ENCODE measurements around the gene GRPEL2.
A peak's percentile ranks its signal among the peaks of the same experiment; 100 is the strongest.

Gene GRPEL2

DNA sequence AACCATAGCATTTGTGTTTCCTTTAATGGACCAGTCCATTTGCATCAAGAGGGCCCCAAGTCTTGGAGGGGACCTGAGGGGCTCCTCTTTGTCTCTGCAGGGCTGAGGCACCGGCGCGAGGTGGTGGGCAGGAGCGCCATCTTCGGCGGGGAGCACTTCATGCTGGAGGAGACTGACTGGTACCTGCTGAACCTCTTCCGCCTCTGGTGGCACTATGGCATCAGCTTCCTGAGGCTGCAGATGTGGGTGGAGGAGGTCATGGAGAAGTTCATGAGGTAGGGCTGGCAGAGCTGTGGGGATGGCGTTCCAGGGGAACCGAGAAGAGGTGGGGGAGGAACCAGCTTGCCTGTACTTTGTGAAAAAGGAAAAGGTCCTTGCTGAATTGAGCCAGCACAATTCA, 18.6 kb downstream of the GRPEL2 start:
- Histone ChIP-seq H3K27ac (ENCODE audit: poor library complexity, severe bottlenecking) (no peak overlapping the region), H3K9me3 (ENCODE audit: severe bottlenecking) (no peaks in the 10 kb centered on the region), H3K27me3 (ENCODE audit: insufficient read depth, poor library complexity, severe bottlenecking) (no peaks in the 10 kb centered on the region), H3K36me3 (ENCODE audit: low read depth) (no peaks in the 10 kb centered on the region), H3K4me1 (ENCODE audit: insufficient read depth, poor library complexity, severe bottlenecking) (no peaks in the 10 kb centered on the region), H3K4me3 (ENCODE audit: severe bottlenecking) (no peak overlapping the region)
- DNase-seq (ENCODE audit: low spot score) (no peak), ATAC-seq (ENCODE audit: low read depth) (no peak)
- TF ChIP-seq, protein P1, sequence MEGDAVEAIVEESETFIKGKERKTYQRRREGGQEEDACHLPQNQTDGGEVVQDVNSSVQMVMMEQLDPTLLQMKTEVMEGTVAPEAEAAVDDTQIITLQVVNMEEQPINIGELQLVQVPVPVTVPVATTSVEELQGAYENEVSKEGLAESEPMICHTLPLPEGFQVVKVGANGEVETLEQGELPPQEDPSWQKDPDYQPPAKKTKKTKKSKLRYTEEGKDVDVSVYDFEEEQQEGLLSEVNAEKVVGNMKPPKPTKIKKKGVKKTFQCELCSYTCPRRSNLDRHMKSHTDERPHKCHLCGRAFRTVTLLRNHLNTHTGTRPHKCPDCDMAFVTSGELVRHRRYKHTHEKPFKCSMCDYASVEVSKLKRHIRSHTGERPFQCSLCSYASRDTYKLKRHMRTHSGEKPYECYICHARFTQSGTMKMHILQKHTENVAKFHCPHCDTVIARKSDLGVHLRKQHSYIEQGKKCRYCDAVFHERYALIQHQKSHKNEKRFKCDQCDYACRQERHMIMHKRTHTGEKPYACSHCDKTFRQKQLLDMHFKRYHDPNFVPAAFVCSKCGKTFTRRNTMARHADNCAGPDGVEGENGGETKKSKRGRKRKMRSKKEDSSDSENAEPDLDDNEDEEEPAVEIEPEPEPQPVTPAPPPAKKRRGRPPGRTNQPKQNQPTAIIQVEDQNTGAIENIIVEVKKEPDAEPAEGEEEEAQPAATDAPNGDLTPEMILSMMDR (IDR thresholded peaks at IDR 0.05; ENCODE audit: poor library complexity, severe bottlenecking), result no peak

DNA sequence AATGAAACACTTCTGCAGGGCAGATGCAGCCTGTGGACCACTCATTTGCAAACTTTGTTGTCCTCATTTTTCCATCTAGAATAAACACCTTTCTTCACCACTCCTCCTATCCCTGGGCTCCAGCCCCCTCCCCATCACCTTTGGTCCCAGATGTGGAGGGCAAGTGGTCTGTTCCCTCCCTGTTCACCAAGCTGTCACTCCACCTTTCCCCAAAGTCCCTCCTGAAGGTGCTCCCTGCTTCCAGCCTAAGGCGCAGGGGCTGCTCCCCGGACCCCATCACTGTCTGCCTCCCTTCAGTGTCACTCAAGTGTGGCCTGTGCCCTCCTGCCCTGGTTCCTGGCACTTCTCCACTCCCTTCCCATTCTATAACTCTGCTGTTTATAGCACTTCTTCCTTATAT, 19.4 kb downstream of the GRPEL2 start:
- ATAC-seq (ENCODE audit: low read depth), result no peak
- H3K36me3 ChIP-seq (ENCODE audit: low read depth), result no peaks in the 10 kb centered on the region
- H3K27ac ChIP-seq (ENCODE audit: poor library complexity, severe bottlenecking), result no peak overlapping the region
- TF ChIP-seq, protein P1 (IDR thresholded peaks at IDR 0.05; ENCODE audit: poor library complexity, severe bottlenecking), result no peak
- no peaks in the 10 kb centered on the region for H3K9me3 ChIP-seq (ENCODE audit: severe bottlenecking)
- H3K27me3 ChIP-seq (ENCODE audit: insufficient read depth, poor library complexity, severe bottlenecking), result no peaks in the 10 kb centered on the region
- H3K4me1 ChIP-seq (ENCODE audit: insufficient read depth, poor library complexity, severe bottlenecking), result no peaks in the 10 kb centered on the region
- H3K4me3 ChIP-seq (ENCODE audit: severe bottlenecking), result no peak overlapping the region
- no peak for DNase-seq (ENCODE audit: low spot score)

DNA sequence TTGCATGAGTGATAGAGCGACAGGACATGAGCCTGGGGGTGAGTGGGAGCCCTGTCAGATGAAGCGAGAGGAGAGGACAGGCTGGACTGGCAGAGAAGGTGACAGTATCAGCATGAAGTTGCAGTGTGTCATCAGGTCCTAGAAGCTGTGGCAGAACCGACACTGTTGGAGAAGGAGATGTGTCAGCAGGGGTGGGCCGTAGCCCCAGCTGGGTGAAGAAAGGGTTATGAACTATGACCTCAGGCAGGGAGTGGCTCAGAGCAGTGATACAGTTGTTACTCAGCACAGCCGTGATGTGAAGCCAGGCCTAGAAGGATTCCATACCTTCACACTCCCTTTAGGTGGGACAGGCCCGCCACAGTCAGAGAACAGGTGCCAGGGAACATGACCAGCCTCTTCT, 20.1 kb downstream of the GRPEL2 start:
- ATAC-seq (ENCODE audit: low read depth) (no peak), DNase-seq (ENCODE audit: low spot score) (no peak)
- no peaks in the 10 kb centered on the region for H3K27me3 ChIP-seq (ENCODE audit: insufficient read depth, poor library complexity, severe bottlenecking)
- no peaks in the 10 kb centered on the region for H3K4me1 ChIP-seq (ENCODE audit: insufficient read depth, poor library complexity, severe bottlenecking)
- no peak overlapping the region for H3K27ac ChIP-seq (ENCODE audit: poor library complexity, severe bottlenecking)
- no peak overlapping the region for H3K4me3 ChIP-seq (ENCODE audit: severe bottlenecking)
- no peaks in the 10 kb centered on the region for H3K36me3 ChIP-seq (ENCODE audit: low read depth)
- no peaks in the 10 kb centered on the region for H3K9me3 ChIP-seq (ENCODE audit: severe bottlenecking)
- TF ChIP-seq, protein P1 (IDR thresholded peaks at IDR 0.05; ENCODE audit: poor library complexity, severe bottlenecking), result no peak

DNA sequence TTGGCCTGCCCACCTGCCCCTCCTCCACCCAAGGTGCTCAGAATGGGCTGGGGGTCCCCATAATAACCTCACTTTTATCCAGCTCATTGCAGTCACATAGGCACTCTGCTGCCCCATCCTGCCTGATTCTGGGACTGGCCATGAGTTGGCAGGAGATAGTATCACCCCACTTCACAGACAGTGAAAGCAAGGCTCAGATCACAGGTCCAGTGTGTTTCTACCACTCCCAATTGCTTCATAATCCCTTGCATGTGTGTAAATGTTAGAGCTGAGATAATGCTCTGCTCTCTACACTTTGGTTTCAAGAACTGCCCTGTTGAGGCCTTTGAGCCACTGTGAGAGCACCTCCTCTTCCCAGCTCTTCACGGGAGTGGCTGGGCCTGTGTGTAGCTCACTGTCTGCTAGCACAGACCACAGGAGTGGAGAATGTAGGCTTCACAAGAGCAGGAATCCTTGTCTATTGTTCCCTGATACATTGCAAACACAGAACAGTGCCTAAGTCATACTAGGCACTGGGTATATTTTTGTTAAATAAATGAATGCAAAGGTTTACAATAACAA, 20.9 kb downstream of the GRPEL2 start:
- ATAC-seq (ENCODE audit: low read depth) (no peak), DNase-seq (ENCODE audit: low spot score) (no peak)
- TF ChIP-seq, protein P1 (IDR thresholded peaks at IDR 0.05; ENCODE audit: poor library complexity, severe bottlenecking), result no peak
- Histone ChIP-seq H3K4me3 (ENCODE audit: severe bottlenecking) (no peak overlapping the region), H3K27me3 (ENCODE audit: insufficient read depth, poor library complexity, severe bottlenecking) (no peaks in the 10 kb centered on the region), H3K36me3 (ENCODE audit: low read depth) (no peaks in the 10 kb centered on the region), H3K4me1 (ENCODE audit: insufficient read depth, poor library complexity, severe bottlenecking) (no peaks in the 10 kb centered on the region), H3K9me3 (ENCODE audit: severe bottlenecking) (no peaks in the 10 kb centered on the region), H3K27ac (ENCODE audit: poor library complexity, severe bottlenecking) (no peak overlapping the region)

DNA sequence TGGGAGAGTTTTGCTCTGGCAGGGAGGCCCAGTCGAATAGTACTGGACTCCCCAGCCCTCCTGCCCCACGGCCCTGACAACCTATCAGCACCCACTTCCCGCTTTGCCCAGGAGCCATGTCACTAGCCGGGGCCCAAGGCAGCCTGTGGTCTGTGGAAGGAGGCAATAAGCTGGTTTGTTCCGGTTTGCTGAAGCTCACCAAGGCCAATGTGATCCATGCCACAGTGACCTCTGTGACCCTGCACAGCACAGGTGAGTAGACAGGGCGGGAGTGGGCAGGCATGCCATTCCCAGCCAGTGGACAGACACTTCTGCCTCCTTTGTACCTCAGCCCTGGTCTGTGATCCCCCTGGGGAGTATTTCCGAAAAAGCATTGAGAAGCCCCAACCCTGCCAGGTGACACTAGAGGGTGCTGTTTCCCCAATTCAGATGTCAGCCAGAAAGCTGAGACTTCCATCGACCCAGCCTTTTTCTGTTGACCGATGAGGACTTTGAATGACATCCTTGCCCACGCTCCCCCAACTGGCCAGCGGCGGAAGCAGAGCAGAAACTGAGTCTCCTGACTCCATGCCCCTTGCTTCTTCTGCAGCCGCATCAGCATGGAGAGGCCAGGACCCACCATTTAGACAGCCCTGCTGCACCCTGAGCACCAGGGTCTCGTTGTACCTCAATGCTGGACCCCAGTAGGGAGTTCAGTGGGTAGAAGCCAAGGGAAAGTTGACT, 22.1 kb downstream of the GRPEL2 start:
- no peak overlapping the region for H3K4me3 ChIP-seq (ENCODE audit: severe bottlenecking)
- ATAC-seq (ENCODE audit: low read depth), result peak; percentile 72
- peak; percentile 68 for DNase-seq (ENCODE audit: low spot score)
- H3K4me1 ChIP-seq (ENCODE audit: insufficient read depth, poor library complexity, severe bottlenecking), result no peaks in the 10 kb centered on the region
- no peak overlapping the region for H3K27ac ChIP-seq (ENCODE audit: poor library complexity, severe bottlenecking)
- no peaks in the 10 kb centered on the region for H3K9me3 ChIP-seq (ENCODE audit: severe bottlenecking)
- H3K27me3 ChIP-seq (ENCODE audit: insufficient read depth, poor library complexity, severe bottlenecking), result no peaks in the 10 kb centered on the region
- H3K36me3 ChIP-seq (ENCODE audit: low read depth), result no peaks in the 10 kb centered on the region
- TF ChIP-seq, protein P1 (IDR thresholded peaks at IDR 0.05; ENCODE audit: poor library complexity, severe bottlenecking), result peak; percentile 95

Data from RWPE2 (cell line).